ENCODE results near the gene ENDOD1.

Gene ENDOD1

GRCh38 chr11:95143106-95143681 lies 53.5 kb downstream of the ENDOD1 start:
- DNase-seq (ENCODE audit: low spot score): no peak

- no peak for DNase-seq (ENCODE audit: low spot score)
Measured at GRCh38 chr11:95144313-95145235, 54.9 kb downstream of the ENDOD1 start.

- DNase-seq (ENCODE audit: low spot score): no peak
Measured at GRCh38 chr11:95145430-95146060, 55.9 kb downstream of the ENDOD1 start.

- peak; percentile 78 for DNase-seq (ENCODE audit: low spot score)
Measured at GRCh38 chr11:95147364-95147905, 57.8 kb downstream of the ENDOD1 start.

- no peak for DNase-seq (ENCODE audit: low spot score)
Measured at GRCh38 chr11:95148406-95148805, 58.8 kb downstream of the ENDOD1 start.

- DNase-seq (ENCODE audit: low spot score): no peak
Measured at GRCh38 chr11:95148938-95149337, 59.3 kb downstream of the ENDOD1 start.

GRCh38 chr11:95149651-95150364 lies 60.2 kb downstream of the ENDOD1 start:
- DNase-seq (ENCODE audit: low spot score): peak; percentile 98

GRCh38 chr11:95150956-95151684 lies 61.5 kb downstream of the ENDOD1 start:
- peak; percentile 96 for DNase-seq (ENCODE audit: low spot score)

- no peak for DNase-seq (ENCODE audit: low spot score)
Measured at GRCh38 chr11:95152876-95153856, 63.5 kb downstream of the ENDOD1 start.

GRCh38 chr11:95153857-95154246 lies 64.2 kb downstream of the ENDOD1 start:
- no peak for DNase-seq (ENCODE audit: low spot score)

GRCh38 chr11:95154514-95154913 lies 64.9 kb downstream of the ENDOD1 start:
- peak; percentile 56 for DNase-seq (ENCODE audit: low spot score)

- no peak for DNase-seq (ENCODE audit: low spot score)
Measured at GRCh38 chr11:95155385-95155784, 65.7 kb downstream of the ENDOD1 start.

GRCh38 chr11:95156133-95156721 lies 66.6 kb downstream of the ENDOD1 start:
- DNase-seq (ENCODE audit: low spot score): no peak

- DNase-seq (ENCODE audit: low spot score): no peak
Measured at GRCh38 chr11:95156916-95157541, 67.4 kb downstream of the ENDOD1 start.

- no peak for DNase-seq (ENCODE audit: low spot score)
Measured at GRCh38 chr11:95157824-95158223, 68.2 kb downstream of the ENDOD1 start.

- no peak for DNase-seq (ENCODE audit: low spot score)
Measured at GRCh38 chr11:95161248-95161647, 71.6 kb downstream of the ENDOD1 start.

GRCh38 chr11:95163106-95163505 lies 73.5 kb downstream of the ENDOD1 start:
- DNase-seq (ENCODE audit: low spot score): no peak

- DNase-seq (ENCODE audit: low spot score): no peak
Measured at GRCh38 chr11:95165638-95166037, 76.0 kb downstream of the ENDOD1 start.

- no peak for DNase-seq (ENCODE audit: low spot score)
Measured at GRCh38 chr11:95166781-95167180, 77.1 kb downstream of the ENDOD1 start.
